ENCODE results near the gene CLDN17. TPM values are rescaled to one million over a fixed set of nuclear protein-coding genes. Genes with fewer than 3 reads are reported as not detected.

Gene CLDN17
- total and polyA plus RNA-seq, 2 donors (not counting 1 experiment from before 2014, with no cell fraction given) = not detected

DNA sequence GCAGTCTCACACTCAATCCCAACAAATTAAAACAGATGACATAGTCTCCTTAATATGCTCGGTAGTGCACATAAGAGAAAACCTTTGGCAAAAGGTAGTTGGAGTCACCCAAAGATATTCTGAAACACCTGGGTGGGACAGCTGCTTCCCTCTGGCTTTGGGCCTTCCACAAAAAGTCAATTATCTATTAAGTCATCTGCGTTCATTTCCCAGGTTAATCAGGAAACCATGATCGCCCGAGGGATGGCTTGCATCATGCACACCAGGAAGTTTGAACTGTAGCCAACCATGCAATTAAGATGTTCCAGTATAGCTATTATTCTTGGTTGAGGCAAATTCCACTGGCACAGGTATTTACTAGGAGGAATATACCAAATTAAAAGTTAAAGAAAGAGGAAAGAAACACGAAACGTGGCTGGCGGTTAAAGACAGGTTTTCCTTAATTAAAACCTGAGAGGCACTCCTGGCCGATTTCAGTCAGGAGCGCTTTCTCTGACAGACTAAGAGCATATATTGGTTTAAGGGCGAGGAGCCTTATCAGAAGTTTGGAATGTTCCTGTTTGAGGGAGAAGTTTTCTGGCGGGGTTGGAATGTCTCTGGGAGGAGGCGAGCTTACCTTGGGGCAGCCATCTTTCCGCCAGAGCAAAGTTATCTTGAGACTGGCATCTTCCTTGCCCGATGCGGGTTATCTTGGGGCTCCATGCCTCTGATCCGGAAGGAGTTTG, 19.9 kb downstream of the CLDN17 start:
- no peaks in the 10 kb centered on the region for H3K9me3 ChIP-seq (ENCODE audit: control insufficient read depth, insufficient read depth, low read depth, low read length)
- no peaks in the 10 kb centered on the region for H3K27me3 ChIP-seq (ENCODE audit: control insufficient read depth, insufficient read depth, low read length)
- no peak for DNase-seq (ENCODE audit: low read depth in 2 of 2)
- H3K27ac ChIP-seq (ENCODE audit: insufficient read depth, low read length) = no peak overlapping the region
- no peak overlapping the region for H3K4me3 ChIP-seq (replicated peaks in 1 of 4; ENCODE audit: control extremely low read depth in 1 of 4, insufficient read depth in 1 of 4, low read depth in 3 of 4, low read length in 4 of 4)
- H3K36me3 ChIP-seq (ENCODE audit: control insufficient read depth, insufficient read depth, low read length) = no peaks in the 10 kb centered on the region
- H3K79me2 ChIP-seq (ENCODE audit: control insufficient read depth, insufficient read depth, low read length) = no peaks in the 10 kb centered on the region
- TF ChIP-seq, protein P1, sequence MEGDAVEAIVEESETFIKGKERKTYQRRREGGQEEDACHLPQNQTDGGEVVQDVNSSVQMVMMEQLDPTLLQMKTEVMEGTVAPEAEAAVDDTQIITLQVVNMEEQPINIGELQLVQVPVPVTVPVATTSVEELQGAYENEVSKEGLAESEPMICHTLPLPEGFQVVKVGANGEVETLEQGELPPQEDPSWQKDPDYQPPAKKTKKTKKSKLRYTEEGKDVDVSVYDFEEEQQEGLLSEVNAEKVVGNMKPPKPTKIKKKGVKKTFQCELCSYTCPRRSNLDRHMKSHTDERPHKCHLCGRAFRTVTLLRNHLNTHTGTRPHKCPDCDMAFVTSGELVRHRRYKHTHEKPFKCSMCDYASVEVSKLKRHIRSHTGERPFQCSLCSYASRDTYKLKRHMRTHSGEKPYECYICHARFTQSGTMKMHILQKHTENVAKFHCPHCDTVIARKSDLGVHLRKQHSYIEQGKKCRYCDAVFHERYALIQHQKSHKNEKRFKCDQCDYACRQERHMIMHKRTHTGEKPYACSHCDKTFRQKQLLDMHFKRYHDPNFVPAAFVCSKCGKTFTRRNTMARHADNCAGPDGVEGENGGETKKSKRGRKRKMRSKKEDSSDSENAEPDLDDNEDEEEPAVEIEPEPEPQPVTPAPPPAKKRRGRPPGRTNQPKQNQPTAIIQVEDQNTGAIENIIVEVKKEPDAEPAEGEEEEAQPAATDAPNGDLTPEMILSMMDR (conservative IDR thresholded peaks at IDR 0.05 in 1 of 2, IDR thresholded peaks at IDR 0.05 in 1 of 2; ENCODE audit: low read depth in 1 of 2, low read length in 2 of 2) = no peak
- TF ChIP-seq EZH2 (IDR thresholded peaks at IDR 0.05; ENCODE audit: low read length, missing control alignments) = no peak
- H3K4me2 ChIP-seq (ENCODE audit: extremely low read depth, insufficient read depth, low read length) = no peak overlapping the region
- H3K9ac ChIP-seq (ENCODE audit: insufficient read depth, low read length) = no peak overlapping the region
- no peaks in the 10 kb centered on the region for H3K4me1 ChIP-seq (ENCODE audit: control insufficient read depth, extremely low read depth, insufficient read depth, low read length)
- H4K20me1 ChIP-seq (ENCODE audit: control insufficient read depth, extremely low read depth, insufficient read depth, low read length) = no peaks in the 10 kb centered on the region
- H2AFZ ChIP-seq (ENCODE audit: low read length) = no peak overlapping the region

DNA sequence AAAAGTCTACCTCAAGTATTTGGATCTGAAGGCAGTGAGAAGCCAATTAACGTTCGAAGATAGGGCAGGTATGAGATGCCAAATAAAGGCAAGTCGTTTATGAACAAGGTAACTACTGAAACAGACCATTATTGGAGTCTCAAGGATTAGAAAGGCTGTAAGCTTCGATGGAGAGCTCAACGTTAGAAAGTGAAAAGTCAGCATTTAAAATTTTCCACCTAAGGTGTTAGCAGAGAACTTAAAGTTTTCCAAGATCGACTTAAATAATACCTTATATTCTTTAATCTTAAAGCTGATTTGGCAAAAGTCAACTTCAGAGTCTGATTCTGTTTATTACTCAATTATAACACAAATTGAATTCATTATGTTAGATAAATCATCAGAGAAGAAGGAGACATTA, 28.1 kb downstream of the CLDN17 start:
- H2AFZ ChIP-seq (ENCODE audit: low read length) = no peak overlapping the region
- TF ChIP-seq, protein P1 (conservative IDR thresholded peaks at IDR 0.05 in 1 of 2, IDR thresholded peaks at IDR 0.05 in 1 of 2; ENCODE audit: low read depth in 1 of 2, low read length in 2 of 2) = no peak
- TF ChIP-seq EZH2 (IDR thresholded peaks at IDR 0.05; ENCODE audit: low read length, missing control alignments) = no peak
- H3K27me3 ChIP-seq (ENCODE audit: control insufficient read depth, insufficient read depth, low read length) = no peaks in the 10 kb centered on the region
- no peaks in the 10 kb centered on the region for H3K4me1 ChIP-seq (ENCODE audit: control insufficient read depth, extremely low read depth, insufficient read depth, low read length)
- H3K36me3 ChIP-seq (ENCODE audit: control insufficient read depth, insufficient read depth, low read length) = no peaks in the 10 kb centered on the region
- H3K9me3 ChIP-seq (ENCODE audit: control insufficient read depth, insufficient read depth, low read depth, low read length) = no peaks in the 10 kb centered on the region
- no peaks in the 10 kb centered on the region for H3K79me2 ChIP-seq (ENCODE audit: control insufficient read depth, insufficient read depth, low read length)
- no peak overlapping the region for H3K9ac ChIP-seq (ENCODE audit: insufficient read depth, low read length)
- H3K4me2 ChIP-seq (ENCODE audit: extremely low read depth, insufficient read depth, low read length) = no peak overlapping the region
- DNase-seq (ENCODE audit: low read depth in 2 of 2) = no peak
- H4K20me1 ChIP-seq (ENCODE audit: control insufficient read depth, extremely low read depth, insufficient read depth, low read length) = no peaks in the 10 kb centered on the region
- H3K4me3 ChIP-seq (replicated peaks in 1 of 4; ENCODE audit: control extremely low read depth in 1 of 4, insufficient read depth in 1 of 4, low read depth in 3 of 4, low read length in 4 of 4) = no peak overlapping the region
- H3K27ac ChIP-seq (ENCODE audit: insufficient read depth, low read length) = no peak overlapping the region

DNA sequence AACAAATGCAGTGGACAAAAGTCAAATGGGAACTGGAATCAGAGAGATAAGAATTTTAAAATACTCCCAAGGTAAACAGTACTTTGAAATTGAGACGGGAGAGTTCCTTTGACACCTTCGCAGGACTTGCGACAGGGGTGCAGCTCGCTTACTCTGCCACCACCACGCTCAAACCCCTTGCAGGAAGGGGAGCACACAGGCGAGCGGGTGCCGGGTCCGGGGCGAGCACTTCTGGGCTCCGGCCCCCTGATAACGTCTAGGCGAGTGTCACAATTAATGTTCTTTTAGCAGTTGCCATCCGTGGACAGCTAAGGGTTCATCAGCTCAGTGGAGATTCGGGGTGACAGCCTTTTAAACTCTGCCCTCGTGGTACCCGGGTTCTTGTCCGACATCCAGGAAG, 37.4 kb downstream of the CLDN17 start:
- Histone ChIP-seq H3K79me2 (ENCODE audit: control insufficient read depth, insufficient read depth, low read length) (no peaks in the 10 kb centered on the region), H3K4me2 (ENCODE audit: extremely low read depth, insufficient read depth, low read length) (no peak overlapping the region), H2AFZ (ENCODE audit: low read length) (no peak overlapping the region), H3K4me3 (replicated peaks in 1 of 4; ENCODE audit: control extremely low read depth in 1 of 4, insufficient read depth in 1 of 4, low read depth in 3 of 4, low read length in 4 of 4) (no peak overlapping the region), H3K9ac (ENCODE audit: insufficient read depth, low read length) (no peak overlapping the region), H3K36me3 (ENCODE audit: control insufficient read depth, insufficient read depth, low read length) (no peaks in the 10 kb centered on the region), H3K9me3 (ENCODE audit: control insufficient read depth, insufficient read depth, low read depth, low read length) (no peaks in the 10 kb centered on the region), H3K27me3 (ENCODE audit: control insufficient read depth, insufficient read depth, low read length) (no peaks in the 10 kb centered on the region), H3K4me1 (ENCODE audit: control insufficient read depth, extremely low read depth, insufficient read depth, low read length) (no peaks in the 10 kb centered on the region), H4K20me1 (ENCODE audit: control insufficient read depth, extremely low read depth, insufficient read depth, low read length) (no peaks in the 10 kb centered on the region), H3K27ac (ENCODE audit: insufficient read depth, low read length) (no peak overlapping the region)
- DNase-seq (ENCODE audit: low read depth in 2 of 2) = no peak
- TF ChIP-seq, protein P1 (conservative IDR thresholded peaks at IDR 0.05 in 1 of 2, IDR thresholded peaks at IDR 0.05 in 1 of 2; ENCODE audit: low read depth in 1 of 2, low read length in 2 of 2) = no peak
- no peak for TF ChIP-seq EZH2 (IDR thresholded peaks at IDR 0.05; ENCODE audit: low read length, missing control alignments)

Measured in fibroblast of lung (primary cell).